Measurements from ENCODE around the gene WNT7A. TPM values are rescaled to one million over a fixed set of nuclear protein-coding genes. Genes with fewer than 3 reads are reported as not detected.
"Not testable (repeated sequence)": the region's sequence is repeated elsewhere in the genome, so short reads cannot be mapped to it uniquely, and the experiment has no call there.

The WNT7A gene
- total RNA-seq, 1 donor, result not detected

- no peak overlapping the region for H3K4me3 ChIP-seq (ENCODE audit: low read depth, low read length)
- TF ChIP-seq CTCF (IDR thresholded peaks at IDR 0.05; ENCODE audit: insufficient read depth, low read length), result no peak
- DNase-seq (ENCODE audit: low read depth), result no peak
Measured at GRCh38 chr3:13858768-13859520, 20.9 kb downstream of the WNT7A start.

GRCh38 chr3:13857702-13858380 is 22.0 kb downstream of the WNT7A start:
- H3K4me3 ChIP-seq (ENCODE audit: low read depth, low read length), result no peak overlapping the region
- DNase-seq (ENCODE audit: low read depth), result no peak
- TF ChIP-seq CTCF (IDR thresholded peaks at IDR 0.05; ENCODE audit: insufficient read depth, low read length), result no peak

DNA sequence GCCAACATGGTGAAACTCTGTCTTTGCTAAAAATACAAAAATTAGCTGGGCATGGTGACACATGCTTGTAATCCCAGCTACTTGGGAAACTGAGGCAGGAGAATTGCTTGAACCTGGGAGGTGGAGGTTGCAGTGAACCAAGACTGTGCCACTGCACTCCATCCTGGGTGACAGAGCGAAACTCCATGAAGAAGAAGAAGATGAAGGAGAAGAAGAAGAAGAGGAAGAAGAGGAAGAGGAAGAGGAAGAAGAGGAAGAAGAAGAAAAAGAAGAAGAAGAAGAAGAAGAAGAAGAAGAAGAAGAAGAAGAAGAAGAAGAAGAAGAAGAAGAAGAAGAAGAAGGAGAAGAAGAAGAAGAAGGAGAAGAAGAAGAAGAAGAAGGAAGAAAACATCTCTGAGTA is 23.2 kb downstream of the WNT7A start:
- H3K4me3 ChIP-seq (ENCODE audit: low read depth, low read length); DNase-seq (ENCODE audit: low read depth): not testable (repeated sequence)

GRCh38 chr3:13856006-13856405 is 23.9 kb downstream of the WNT7A start:
- no peak for DNase-seq (ENCODE audit: low read depth)
- TF ChIP-seq CTCF (IDR thresholded peaks at IDR 0.05; ENCODE audit: insufficient read depth, low read length), result no peak
- no peak overlapping the region for H3K4me3 ChIP-seq (ENCODE audit: low read depth, low read length)

DNA sequence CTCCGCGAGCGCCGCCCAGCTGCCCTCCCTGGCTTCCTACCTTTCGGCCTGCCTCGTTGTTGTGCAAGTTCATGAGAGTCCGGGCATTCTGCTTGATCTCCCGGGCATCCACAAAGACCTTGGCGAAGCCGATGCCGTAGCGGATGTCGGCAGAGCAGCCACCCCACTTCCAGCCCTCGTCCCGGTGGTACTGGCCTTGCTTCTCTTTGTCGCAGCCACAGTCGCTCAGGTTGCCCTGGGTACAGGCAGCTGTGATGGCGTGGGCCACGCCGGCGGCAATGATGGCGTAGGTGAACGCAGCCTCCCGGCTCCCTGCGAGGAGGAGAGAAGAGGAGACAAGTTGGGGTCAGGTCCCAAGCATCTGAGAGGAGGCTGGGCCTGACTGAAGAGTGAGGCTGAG is 25.4 kb downstream of the WNT7A start:
- DNase-seq (ENCODE audit: low read depth), result no peak
- no peak for TF ChIP-seq CTCF (IDR thresholded peaks at IDR 0.05; ENCODE audit: insufficient read depth, low read length)
- no peak overlapping the region for H3K4me3 ChIP-seq (ENCODE audit: low read depth, low read length)

GRCh38 chr3:13853978-13854296 is 25.9 kb downstream of the WNT7A start:
- no peak for TF ChIP-seq CTCF (IDR thresholded peaks at IDR 0.05; ENCODE audit: insufficient read depth, low read length)
- H3K4me3 ChIP-seq (ENCODE audit: low read depth, low read length), result no peak overlapping the region
- DNase-seq (ENCODE audit: low read depth), result no peak

GRCh38 chr3:13853256-13853977 is 26.5 kb downstream of the WNT7A start:
- TF ChIP-seq CTCF (IDR thresholded peaks at IDR 0.05; ENCODE audit: insufficient read depth, low read length), result no peak
- H3K4me3 ChIP-seq (ENCODE audit: low read depth, low read length), result no peak overlapping the region
- no peak for DNase-seq (ENCODE audit: low read depth)

Measured in fibroblast of the aortic adventitia (primary cell).